SH-SY5Y (cell line): Measurements from ENCODE around the gene ZNF726.

ENCODE experiments used
- GATA2 ChIP-seq: IDR thresholded peaks from 2 replicates; pipeline ENCODE4 v1.6.1; 2011; ENCODE audit warnings: mild to moderate bottlenecking, low read depth, low read length
- GATA3 ChIP-seq: IDR thresholded peaks from 2 replicates; pipeline ENCODE4 v1.6.1; 2011; ENCODE audit warnings: low read depth, mild to moderate bottlenecking, low read length, moderate library complexity

ZNF726 gene

DNA sequence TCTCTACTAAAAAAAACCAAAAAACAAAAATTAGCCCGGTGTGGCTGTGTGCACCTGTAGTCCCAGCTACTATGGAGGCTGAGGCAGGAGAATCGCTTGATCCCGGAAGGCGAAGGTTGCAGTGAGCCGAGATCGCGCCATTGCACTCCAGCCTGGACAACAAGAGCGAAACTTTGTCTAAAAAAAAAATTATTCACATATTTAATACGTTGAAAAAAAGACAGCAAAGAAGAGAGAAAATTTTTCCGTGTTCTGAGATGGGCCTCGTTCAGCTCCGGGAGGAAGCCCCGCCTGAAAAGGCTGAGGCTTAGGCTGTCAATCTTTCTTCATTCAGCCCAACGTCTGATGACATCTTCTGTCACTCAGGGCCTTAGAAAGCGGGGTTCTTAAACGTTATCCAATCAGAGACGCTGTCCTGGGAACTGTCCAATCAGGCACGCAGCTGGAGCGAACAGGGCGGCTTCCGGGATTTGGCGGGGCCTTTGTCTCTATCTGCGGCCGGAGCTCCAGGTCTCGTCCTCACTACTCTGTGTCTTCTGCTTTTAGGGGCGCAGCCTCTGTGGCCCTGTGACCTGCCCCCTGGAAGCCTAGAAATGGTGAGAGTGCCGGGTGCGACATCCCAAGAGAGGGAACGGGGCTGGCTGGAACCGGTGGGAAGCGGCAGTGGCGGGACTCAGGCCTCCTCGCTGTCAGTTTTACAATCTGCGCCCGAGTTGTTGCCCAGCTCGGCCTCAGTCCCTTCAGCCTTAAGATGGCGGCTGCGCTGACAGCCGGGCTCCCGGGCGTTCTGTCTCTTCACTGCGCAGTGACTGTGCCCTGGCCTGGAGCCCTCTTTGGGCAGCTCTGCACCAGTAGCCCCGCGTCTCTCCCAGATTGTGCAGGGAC, at the start of gene ZNF726:
Gene ZNF726 (plus strand): TSS at position 485 of the 885 bp plus-strand sequence. CDS start 109 bp downstream, at position 594.
- TF ChIP-seq GATA2, result 0 out of 2 replicates have a peak, but pooled peaks have one; percentile 10
- TF ChIP-seq GATA3, result no peak

DNA sequence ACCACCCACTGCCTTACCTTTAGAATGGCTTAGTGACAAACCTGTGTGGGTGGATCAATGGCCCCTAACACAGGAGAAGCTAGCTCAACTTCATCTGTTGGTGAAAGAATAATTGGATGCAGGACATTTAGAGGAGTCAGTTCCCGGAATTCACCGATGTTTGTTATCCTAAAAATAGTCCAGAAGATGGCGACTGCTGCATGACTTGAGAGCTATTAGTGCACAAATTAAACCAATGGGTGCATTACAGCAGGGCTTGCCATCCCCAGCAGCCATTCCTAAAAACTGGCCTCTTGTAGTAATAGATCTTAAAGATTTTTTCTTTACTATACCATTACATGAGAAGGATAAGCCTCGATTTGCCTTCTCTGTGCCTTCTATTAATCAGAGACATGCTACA, 46.8 kb upstream of the ZNF726 start:
- TF ChIP-seq GATA2 (no peak), GATA3 (no peak)

- TF ChIP-seq GATA2, result no peak
- no peak for TF ChIP-seq GATA3
Measured at GRCh38 chr19:23868630-23869029, 46.1 kb upstream of the ZNF726 start.

GRCh38 chr19:23872282-23872919, 42.3 kb upstream of the ZNF726 start:
- TF ChIP-seq GATA2 (no peak), GATA3 (no peak)

- TF ChIP-seq GATA2 (no peak), GATA3 (no peak)
Measured at GRCh38 chr19:23876261-23876660, 38.4 kb upstream of the ZNF726 start.

DNA sequence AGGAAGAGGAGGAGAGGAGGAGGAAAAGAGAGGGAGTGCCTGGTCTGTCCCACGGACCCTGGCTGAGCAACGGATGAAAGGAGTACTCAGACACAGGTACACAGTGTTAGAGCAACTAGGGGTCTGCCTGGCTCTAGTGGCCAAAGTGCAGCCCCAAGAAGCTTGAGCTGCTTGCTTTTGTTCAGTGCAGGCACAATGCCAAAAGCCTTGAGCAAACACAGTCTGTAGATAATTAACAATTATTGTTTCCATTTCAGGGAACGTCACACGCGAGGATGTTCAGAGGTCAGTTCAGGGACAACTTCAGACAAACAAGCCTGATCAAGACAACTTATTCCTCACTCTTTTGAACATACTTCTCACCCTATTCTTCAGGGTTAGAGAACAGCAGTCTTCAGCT, 32.2 kb upstream of the ZNF726 start:
- TF ChIP-seq GATA2 (no peak), GATA3 (no peak)

DNA sequence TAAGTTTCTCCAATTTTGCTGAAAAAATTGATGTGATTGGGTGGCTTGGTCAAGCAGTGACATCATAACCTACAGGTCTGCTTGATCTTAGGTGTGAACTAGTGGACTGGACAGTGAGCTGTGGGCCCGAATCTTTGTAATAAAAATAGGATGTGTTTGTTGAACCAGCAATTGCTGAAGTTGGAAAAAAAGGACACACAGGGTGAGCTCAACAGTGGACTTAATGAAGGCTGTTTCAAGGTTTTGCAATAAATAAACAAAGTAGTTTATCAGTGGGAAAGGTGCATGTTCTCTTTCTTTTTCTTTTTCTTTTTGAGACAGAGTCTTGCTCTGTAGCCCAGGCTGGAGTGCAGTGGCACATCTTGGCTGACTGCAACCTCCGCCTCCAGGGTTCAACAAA, 30.3 kb upstream of the ZNF726 start:
- TF ChIP-seq GATA2 (no peak), GATA3 (no peak)

- TF ChIP-seq GATA3 (no peak), GATA2 (no peak; the same call in 1 of the 2 replicates)
Measured at GRCh38 chr19:23887642-23888041, 27.0 kb upstream of the ZNF726 start.

DNA sequence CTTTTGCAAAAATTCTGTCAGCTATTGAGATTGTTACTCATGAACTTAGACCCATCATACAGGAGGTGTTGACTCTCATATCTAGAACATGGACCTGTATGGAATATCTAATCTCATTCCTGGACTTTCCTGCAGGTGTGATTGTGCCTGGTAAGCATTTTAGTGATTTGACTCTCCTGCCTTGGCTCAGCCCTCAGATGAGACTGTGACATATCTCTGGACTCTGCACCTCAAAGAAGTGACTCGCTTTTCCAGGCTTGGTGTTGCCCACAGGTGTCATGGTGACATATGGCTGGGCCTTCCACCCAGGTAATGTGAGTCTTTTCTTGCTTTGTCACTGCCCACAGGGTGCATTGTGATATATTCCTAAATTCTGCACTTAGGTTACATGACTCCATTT, 17.8 kb upstream of the ZNF726 start:
- TF ChIP-seq GATA2 (no peak), GATA3 (no peak)

DNA sequence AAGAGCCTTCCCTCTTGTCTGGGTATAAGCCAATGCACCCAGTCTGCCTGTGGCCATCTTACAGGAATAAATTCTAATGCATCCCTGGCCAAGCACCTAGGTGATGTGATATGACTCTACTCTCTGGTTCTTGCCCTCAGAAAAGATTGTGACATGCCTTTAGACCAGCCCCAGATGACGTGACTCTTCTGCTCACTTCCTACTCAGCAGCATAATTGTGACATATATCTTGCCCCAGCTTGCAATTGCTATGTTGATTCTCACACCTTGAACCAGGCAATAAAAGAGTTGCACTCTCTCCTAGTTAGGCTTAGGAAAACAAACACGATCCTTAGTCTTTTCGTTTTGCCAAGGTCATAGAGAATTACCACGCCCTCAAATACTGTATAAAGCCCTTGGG, 13.3 kb upstream of the ZNF726 start:
- TF ChIP-seq GATA3, result no peak
- TF ChIP-seq GATA2, result no peak

DNA sequence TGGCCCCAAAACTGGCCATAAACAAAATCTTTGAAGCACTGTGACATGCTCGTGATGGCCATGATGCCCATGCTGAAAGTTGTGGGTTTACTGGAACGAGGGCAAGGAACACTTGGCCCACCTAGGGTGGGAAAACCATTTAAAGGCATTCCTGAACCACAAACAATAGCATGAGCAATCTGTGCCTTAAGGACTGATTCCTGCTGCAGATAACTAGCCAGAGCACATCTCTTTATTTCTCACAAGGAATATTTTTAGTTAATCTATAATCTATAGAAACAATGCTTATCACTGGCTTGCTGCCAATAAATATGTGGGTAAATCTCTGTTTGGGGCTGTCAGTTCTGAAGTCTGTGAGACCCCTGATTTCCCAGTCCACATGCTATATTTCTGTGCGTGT, 10.3 kb upstream of the ZNF726 start:
- TF ChIP-seq GATA2 (no peak), GATA3 (no peak)

DNA sequence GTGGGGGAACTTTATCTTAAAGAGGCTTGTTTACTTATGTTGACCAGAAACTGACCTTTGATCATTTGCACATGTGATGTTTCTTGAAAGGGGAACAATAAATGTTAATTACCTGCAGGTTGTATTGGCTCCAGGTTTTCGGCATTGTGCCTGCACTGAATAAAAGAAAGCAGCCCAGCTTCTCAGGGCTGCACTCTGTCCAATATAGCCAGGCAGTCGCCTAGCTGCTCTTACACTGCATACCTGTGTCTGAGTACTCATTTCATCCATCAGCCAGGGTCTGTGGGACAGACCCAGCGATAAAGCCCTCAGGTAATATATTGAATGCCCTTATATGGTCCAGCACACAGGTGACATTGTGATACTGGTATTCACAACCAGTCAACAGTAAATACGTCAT, 8.9 kb upstream of the ZNF726 start:
- no peak for TF ChIP-seq GATA3

DNA sequence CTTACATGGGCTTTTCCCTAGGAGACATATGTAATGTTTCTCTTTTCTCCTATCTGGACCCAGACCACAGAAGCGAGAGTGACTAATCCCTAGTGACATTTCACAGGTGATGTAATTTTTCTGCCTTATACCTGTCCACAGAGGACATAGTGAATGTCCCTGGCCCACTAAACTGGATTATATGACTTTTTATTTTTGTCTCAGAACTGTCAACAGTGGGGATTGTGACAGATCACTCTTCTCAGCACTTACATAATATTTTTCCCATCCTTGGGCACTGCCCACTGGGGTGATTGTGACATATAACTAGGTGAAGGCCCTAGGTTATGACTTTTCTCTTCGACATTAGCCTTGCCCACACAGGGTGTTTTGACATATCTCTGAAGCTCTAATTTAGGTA, 7.9 kb upstream of the ZNF726 start:
- TF ChIP-seq GATA2, result no peak
- TF ChIP-seq GATA3, result no peak

- no peak for TF ChIP-seq GATA2
- no peak for TF ChIP-seq GATA3
Measured at GRCh38 chr19:23908165-23908564, 6.5 kb upstream of the ZNF726 start.

GRCh38 chr19:23909222-23909621, 5.5 kb upstream of the ZNF726 start:
- TF ChIP-seq GATA3 (no peak), GATA2 (no peak)

DNA sequence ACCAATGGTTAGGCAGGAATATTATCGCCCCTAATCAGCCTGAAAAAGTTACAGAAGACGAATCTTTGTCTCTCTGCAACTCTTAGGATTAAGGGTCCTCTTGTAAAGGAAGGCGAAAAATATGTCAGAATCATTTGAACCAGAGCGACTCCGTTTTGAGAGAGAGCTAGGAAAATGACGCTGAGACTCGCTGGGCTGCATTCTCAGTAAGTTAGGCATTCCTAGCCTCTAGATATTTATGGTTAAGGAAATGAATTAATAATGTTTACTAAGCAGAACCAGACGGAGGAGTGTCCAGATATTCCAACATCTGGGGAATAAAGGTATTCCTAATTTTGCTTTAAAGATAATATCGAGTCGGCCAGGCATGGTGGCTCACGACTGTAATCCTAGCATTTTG, 755 bp upstream of the ZNF726 start:
- TF ChIP-seq GATA2, result no peak
- no peak for TF ChIP-seq GATA3
